ENCODE data around the gene BNIPL.

Gene BNIPL, protein sequence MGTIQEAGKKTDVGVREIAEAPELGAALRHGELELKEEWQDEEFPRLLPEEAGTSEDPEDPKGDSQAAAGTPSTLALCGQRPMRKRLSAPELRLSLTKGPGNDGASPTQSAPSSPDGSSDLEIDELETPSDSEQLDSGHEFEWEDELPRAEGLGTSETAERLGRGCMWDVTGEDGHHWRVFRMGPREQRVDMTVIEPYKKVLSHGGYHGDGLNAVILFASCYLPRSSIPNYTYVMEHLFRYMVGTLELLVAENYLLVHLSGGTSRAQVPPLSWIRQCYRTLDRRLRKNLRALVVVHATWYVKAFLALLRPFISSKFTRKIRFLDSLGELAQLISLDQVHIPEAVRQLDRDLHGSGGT
- 0.39 to 3.7 (median 0.95) reads per million in 9 experiments for total RNA-seq

DNA sequence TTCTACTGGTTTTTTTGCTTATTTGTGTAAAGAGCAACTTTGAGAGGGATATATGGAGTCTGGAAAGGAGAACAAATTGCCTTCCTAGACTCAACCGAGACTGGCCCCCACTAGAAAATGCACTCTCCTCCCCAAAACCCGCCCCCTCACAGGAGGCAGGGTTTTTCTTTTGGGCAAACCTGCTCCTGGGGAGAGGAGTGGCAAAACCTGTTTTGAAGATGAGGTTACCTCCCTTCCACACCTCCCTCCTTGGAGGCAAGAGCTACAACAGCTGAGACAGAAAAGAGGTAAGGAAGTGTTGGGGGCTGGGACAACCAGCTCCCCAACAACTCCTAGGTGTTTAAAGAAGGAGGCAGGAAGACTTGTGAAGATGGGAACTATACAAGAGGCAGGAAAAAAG, at the start of gene BNIPL:
BNIPL (plus strand) TSS at position 231 of the 400 bp plus-strand sequence; CDS start at position 371, 140 bp downstream.
- no peaks in the 10 kb centered on the region for H3K9me3 Mint-ChIP-seq
- DNase-seq (no peak), ATAC-seq (replicated peaks) (no peak)
- H3K27me3 Mint-ChIP-seq = no peaks in the 10 kb centered on the region
- H3K4me1 Mint-ChIP-seq (ENCODE audit: low read depth in 2 of 2) = peaks cover 3% of the 10 kb centered on the region in 2 donors
- H3K27ac Mint-ChIP-seq = peak within 1 kb of the TSS; percentile 67 to 82
- peaks cover 16% of the 10 kb centered on the region for H3K36me3 Mint-ChIP-seq (ENCODE audit: insufficient read depth)
- H3K4me3 Mint-ChIP-seq = no peak within 1 kb of the TSS

DNA sequence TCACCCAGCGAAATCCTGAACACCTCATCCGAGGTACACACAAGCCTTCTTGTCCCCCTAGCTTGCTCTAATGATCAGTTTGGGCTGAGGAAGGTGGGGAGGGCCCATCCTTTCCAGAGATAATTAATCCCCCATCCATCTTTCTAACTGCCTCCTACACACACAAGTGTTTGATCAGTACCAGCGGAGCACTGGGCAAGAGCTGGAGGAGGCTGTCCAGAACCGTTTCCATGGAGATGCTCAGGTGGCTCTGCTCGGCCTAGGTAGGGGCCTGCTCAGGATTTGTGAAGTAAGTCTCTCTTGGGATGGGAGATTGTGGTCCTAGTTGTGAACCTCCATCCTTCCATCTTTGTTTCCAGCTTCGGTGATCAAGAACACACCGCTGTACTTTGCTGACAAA, 48.5 kb upstream of the BNIPL start:
- no peak for DNase-seq
- no peaks in the 10 kb centered on the region for H3K36me3 Mint-ChIP-seq (ENCODE audit: insufficient read depth)
- H3K9me3 Mint-ChIP-seq = no peaks in the 10 kb centered on the region
- H3K4me3 Mint-ChIP-seq = no peak overlapping the region
- H3K27me3 Mint-ChIP-seq = no peaks in the 10 kb centered on the region
- H3K27ac Mint-ChIP-seq = no peak overlapping the region
- ATAC-seq (replicated peaks) = no peak
- no peaks in the 10 kb centered on the region for H3K4me1 Mint-ChIP-seq (ENCODE audit: low read depth in 2 of 2)

DNA sequence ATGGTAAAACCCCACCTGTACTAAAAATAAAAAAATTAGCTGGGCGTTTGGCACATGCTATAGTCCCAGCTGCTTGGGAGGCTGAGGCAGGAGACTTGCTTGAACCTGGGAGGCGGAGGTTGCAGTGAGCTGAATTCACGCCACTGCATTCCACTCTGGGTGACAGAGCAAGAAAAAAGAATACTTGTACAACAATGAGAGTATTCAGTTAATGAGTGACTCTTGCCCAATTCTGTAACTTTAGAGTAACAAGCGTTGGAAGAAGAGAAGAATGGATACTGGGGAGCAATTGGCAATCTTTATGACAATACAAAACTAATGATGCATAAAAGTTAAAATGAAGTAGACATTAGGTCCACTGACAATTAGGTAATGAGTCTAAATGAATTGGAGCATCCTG, 43.8 kb upstream of the BNIPL start:
- ATAC-seq (replicated peaks) = no peak
- Mint-ChIP-seq H3K27ac (no peak overlapping the region), H3K27me3 (peaks cover 0 to 8% of the 10 kb centered on the region in 2 donors), H3K9me3 (no peaks in the 10 kb centered on the region), H3K4me3 (no peak overlapping the region), H3K4me1 (ENCODE audit: low read depth in 2 of 2) (peaks cover 4 to 5% of the 10 kb centered on the region in 2 donors), H3K36me3 (ENCODE audit: insufficient read depth) (no peaks in the 10 kb centered on the region)
- no peak for DNase-seq

DNA sequence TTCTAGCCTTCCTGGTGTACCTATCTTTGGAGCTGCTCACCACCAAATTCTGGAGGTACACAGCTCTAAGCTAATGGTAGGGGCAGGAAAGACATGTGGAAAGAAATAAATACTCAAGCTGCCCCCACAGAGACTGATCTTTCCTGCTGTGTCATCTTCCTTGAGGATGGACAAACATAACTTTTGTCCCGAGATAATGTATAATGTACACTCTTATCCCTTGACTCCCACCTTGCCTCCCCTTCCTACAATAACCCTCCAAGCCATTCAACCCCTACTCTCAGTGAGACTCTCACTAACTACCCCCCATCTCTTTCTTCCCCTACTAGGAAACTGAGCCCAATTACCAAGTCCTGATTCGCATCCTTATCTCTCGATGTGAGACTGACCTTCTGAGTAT, 42.1 kb upstream of the BNIPL start:
- no peak overlapping the region for H3K4me3 Mint-ChIP-seq
- H3K36me3 Mint-ChIP-seq (ENCODE audit: insufficient read depth) = no peaks in the 10 kb centered on the region
- peaks cover 4 to 5% of the 10 kb centered on the region in 2 donors for H3K4me1 Mint-ChIP-seq (ENCODE audit: low read depth in 2 of 2)
- DNase-seq (no peak), ATAC-seq (replicated peaks) (no peak)
- H3K9me3 Mint-ChIP-seq = no peaks in the 10 kb centered on the region
- H3K27ac Mint-ChIP-seq = no peak overlapping the region
- H3K27me3 Mint-ChIP-seq = peaks cover 0 to 8% of the 10 kb centered on the region in 2 donors

DNA sequence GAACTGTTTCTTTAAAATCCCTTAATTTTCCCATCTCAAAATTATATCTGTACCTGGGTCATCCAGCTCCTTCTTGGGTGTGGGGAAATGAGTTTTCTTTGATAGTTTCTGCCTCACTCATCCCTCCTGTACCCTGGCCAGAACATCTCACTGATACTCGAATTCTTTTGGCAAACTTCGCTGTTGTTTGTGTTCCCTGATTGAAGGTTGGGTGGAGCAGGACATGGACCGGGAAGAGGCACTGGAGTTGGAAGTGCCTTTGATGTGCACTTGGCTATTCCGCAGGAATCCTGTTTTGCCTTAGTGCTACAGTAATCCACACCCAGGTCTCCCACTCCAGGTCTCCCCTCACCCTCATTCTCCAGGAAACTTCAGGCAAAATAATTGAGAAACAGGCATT, 40.9 kb upstream of the BNIPL start:
- no peaks in the 10 kb centered on the region for H3K9me3 Mint-ChIP-seq
- H3K27me3 Mint-ChIP-seq = peaks cover 0 to 8% of the 10 kb centered on the region in 2 donors
- peak overlapping the region; percentile 68 to 80 for H3K27ac Mint-ChIP-seq
- DNase-seq (no peak), ATAC-seq (replicated peaks) (no peak)
- peak overlapping the region; percentile 37 to 61 for H3K4me3 Mint-ChIP-seq
- H3K36me3 Mint-ChIP-seq (ENCODE audit: insufficient read depth) = no peaks in the 10 kb centered on the region
- H3K4me1 Mint-ChIP-seq (ENCODE audit: low read depth in 2 of 2) = peaks cover 4 to 5% of the 10 kb centered on the region in 2 donors

DNA sequence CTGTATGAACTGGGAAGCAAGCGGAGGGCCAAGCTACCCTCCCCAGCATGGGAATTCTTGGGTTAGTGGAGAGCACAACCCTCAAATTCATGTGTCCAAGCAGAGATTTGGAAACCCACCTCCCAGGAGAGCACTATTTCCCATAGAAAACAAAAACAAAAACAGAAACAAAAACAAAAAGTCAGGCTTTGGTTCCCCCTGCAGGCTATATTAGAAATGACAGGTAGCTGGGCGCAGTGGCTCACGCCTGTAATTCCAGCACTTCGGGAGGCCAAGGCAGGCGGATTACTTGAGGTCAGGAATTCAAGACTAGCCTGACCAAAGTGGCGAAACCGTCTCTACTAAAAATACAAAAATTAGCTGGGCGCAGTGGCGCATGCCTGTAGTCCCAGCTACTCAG, 40.5 kb upstream of the BNIPL start:
- Mint-ChIP-seq H3K9me3 (no peaks in the 10 kb centered on the region), H3K36me3 (ENCODE audit: insufficient read depth) (no peaks in the 10 kb centered on the region), H3K27ac (peak overlapping the region; percentile 68 to 80), H3K27me3 (peaks cover 0 to 8% of the 10 kb centered on the region in 2 donors), H3K4me3 (peak overlapping the region; percentile 37 to 61), H3K4me1 (ENCODE audit: low read depth in 2 of 2) (peaks cover 4 to 5% of the 10 kb centered on the region in 2 donors)
- DNase-seq = peak; percentile 28 to 52 (median 46)
- ATAC-seq (replicated peaks) = peak; percentile 54

DNA sequence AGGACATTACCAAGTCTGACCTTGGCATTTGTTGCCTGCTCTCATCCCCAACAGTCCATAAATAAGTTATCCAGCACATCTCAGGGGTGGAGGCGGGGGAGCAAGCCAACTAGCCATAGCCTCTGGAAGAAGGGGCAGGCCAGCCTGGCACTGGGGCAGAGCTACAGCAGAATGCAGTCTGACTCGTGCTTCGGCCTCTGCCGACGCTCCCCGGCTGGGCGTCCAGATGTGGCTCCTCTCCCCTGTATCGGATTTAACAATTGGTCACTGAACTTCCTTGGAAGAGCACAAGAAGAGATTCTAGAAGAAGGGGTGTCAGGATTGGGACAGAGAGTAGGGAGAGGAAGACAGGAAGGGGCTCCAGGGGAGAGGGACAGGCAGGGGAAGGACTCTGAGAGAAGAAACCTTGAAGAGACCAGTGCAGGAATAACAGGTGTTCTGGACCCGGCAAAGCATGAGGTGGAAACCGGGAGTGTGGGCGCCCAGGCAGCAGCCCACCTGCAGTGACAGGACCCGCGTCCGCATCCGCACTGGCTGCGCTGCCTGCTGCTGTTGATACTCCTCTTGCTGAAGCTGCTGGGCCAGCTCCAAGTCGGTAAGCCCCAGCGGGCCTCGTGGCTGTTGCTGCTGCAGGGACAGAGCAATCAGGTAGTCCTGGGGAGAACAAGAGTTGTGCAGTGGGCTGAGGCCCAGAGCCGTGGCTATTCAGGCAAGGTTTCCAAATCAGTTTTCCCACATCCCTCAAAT, 39.1 kb upstream of the BNIPL start:
- H3K27ac Mint-ChIP-seq = no peak overlapping the region
- DNase-seq (no peak), ATAC-seq (replicated peaks) (no peak)
- H3K27me3 Mint-ChIP-seq = peaks cover 0 to 8% of the 10 kb centered on the region in 2 donors
- no peaks in the 10 kb centered on the region for H3K36me3 Mint-ChIP-seq (ENCODE audit: insufficient read depth)
- peaks cover 4 to 5% of the 10 kb centered on the region in 2 donors for H3K4me1 Mint-ChIP-seq (ENCODE audit: low read depth in 2 of 2)
- H3K4me3 Mint-ChIP-seq = no peak overlapping the region
- no peaks in the 10 kb centered on the region for H3K9me3 Mint-ChIP-seq

DNA sequence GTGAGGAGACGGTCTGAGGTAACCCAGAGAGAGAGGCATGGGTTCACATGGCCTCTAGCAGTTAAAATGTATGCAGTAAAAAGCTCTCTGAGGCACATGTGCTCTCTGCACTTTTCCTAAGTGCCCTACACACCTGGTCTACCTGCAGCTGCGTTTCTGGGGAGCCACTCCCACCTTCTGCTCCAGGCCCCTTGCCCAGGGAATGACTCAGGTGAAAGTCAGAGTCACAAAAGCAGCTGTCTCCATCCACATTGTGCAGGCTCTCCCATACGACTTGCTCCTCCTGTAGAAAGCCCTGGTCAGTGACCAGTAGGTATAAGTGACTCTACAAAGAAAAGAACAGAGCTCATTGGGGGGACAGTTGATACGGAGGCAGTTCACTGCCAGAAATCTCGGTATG, 38.4 kb upstream of the BNIPL start:
- Mint-ChIP-seq H3K4me1 (ENCODE audit: low read depth in 2 of 2) (peaks cover 9 to 10% of the 10 kb centered on the region in 2 donors), H3K27ac (no peak overlapping the region), H3K27me3 (peaks cover 0 to 8% of the 10 kb centered on the region in 2 donors), H3K9me3 (no peaks in the 10 kb centered on the region), H3K4me3 (no peak overlapping the region), H3K36me3 (ENCODE audit: insufficient read depth) (no peaks in the 10 kb centered on the region)
- ATAC-seq (replicated peaks) (no peak), DNase-seq (no peak)

DNA sequence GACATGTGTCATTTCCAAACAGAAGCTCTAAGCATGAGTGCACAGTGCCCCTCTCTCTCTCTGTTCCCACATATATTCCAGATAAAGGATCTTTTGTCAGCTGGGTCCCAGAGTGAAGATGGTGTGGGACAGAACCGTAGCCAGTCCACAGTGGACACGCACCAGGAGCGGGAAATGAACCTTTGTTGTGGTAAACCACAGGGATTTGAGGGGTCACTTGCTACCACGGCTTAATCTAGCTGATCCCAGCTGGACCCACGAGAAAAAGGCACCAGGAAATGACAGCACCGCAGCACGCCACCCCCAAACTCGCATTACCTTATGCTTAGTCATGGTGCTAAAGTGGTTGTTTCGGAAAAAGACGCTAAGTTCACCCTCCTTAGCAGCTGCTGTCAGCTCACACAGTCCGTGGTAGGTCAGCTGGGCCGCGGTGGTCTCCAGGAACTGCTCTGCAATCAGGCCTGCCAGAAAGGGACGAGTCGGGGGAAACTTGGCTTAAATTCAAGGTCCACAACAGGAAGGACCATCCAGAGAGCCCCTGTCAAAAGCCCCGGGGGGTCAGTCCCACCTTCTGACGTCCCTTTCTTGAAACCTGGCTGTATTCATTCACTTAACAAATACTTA, 37.2 kb upstream of the BNIPL start:
- no peak for ATAC-seq (replicated peaks)
- H3K4me1 Mint-ChIP-seq (ENCODE audit: low read depth in 2 of 2) = peaks cover 11 to 13% of the 10 kb centered on the region in 2 donors
- no peaks in the 10 kb centered on the region for H3K9me3 Mint-ChIP-seq
- H3K27ac Mint-ChIP-seq = no peak overlapping the region
- peaks cover 0 to 8% of the 10 kb centered on the region in 2 donors for H3K27me3 Mint-ChIP-seq
- no peaks in the 10 kb centered on the region for H3K36me3 Mint-ChIP-seq (ENCODE audit: insufficient read depth)
- no peak overlapping the region for H3K4me3 Mint-ChIP-seq
- DNase-seq = no peak

DNA sequence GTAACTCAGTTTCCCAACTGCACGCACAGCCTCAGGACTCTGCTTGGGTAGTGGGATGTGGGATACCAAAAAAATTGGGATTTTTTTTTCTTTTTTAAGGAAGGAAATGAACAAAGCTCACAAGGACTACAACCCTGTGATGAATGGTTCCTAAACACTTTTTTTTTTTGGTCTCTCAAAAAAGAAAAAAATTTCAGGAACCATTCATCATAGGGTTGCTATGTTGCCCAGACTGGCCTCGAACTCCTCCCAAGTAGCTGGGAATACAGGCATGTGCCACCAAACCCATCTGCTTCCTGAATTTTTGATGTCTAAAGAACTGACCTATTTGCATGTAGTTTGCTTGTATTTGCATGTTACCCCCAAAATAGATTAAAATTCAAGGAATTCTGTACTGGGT, 36.5 kb upstream of the BNIPL start:
- no peaks in the 10 kb centered on the region for H3K36me3 Mint-ChIP-seq (ENCODE audit: insufficient read depth)
- no peak overlapping the region for H3K4me3 Mint-ChIP-seq
- H3K9me3 Mint-ChIP-seq = no peaks in the 10 kb centered on the region
- no peak for DNase-seq
- no peak for ATAC-seq (replicated peaks)
- peaks cover 0 to 8% of the 10 kb centered on the region in 2 donors for H3K27me3 Mint-ChIP-seq
- no peak overlapping the region for H3K27ac Mint-ChIP-seq
- peaks cover 11 to 13% of the 10 kb centered on the region in 2 donors for H3K4me1 Mint-ChIP-seq (ENCODE audit: low read depth in 2 of 2)

DNA sequence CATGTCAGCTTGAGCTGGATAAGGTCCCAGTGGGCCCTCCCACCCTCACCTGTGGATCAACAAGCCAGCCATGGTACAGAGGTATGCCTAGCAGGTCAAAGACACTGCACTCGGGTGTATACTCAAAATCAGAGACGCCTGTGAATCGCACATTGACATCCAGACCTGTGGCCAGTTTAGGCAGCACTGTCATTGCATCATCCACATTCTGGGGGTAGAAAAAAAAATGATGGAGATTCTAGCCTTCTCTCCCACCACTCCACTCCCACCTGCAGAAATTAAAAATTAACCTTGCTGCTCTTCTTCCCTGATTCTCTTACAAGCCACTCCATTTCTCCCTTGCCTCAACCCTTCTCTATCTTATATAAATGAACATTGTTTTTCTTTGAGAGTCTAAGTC, 36.0 kb upstream of the BNIPL start:
- no peaks in the 10 kb centered on the region for H3K9me3 Mint-ChIP-seq
- no peak overlapping the region for H3K4me3 Mint-ChIP-seq
- no peak for ATAC-seq (replicated peaks)
- no peak overlapping the region for H3K27ac Mint-ChIP-seq
- H3K27me3 Mint-ChIP-seq = peaks cover 0 to 8% of the 10 kb centered on the region in 2 donors
- peaks cover 12 to 13% of the 10 kb centered on the region in 2 donors for H3K4me1 Mint-ChIP-seq (ENCODE audit: low read depth in 2 of 2)
- DNase-seq = no peak
- peaks cover 4% of the 10 kb centered on the region for H3K36me3 Mint-ChIP-seq (ENCODE audit: insufficient read depth)

DNA sequence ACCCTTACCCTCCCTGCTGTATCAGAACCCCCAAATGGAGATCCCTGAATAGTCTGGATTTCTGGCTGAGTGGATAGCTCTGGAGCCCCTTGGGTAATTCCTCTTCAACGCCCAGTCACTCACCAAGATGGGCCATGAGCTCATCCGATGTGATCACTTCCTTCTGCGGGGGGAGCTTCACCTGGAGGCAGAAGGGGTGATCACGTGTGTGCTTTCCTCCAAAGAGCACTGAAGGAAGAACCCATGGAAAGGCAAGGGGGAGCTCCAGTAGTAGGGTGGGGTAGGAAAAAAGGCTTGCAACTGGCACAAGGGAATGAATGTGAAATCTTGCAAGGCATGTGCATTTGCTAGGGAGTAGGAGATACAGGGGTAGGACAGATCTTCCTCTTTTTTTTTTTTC, 34.8 kb upstream of the BNIPL start:
- Mint-ChIP-seq H3K27ac (no peak overlapping the region), H3K27me3 (peaks cover 0 to 8% of the 10 kb centered on the region in 2 donors), H3K36me3 (ENCODE audit: insufficient read depth) (peaks cover 8% of the 10 kb centered on the region), H3K4me1 (ENCODE audit: low read depth in 2 of 2) (peaks cover 15 to 17% of the 10 kb centered on the region in 2 donors), H3K9me3 (no peaks in the 10 kb centered on the region), H3K4me3 (no peak overlapping the region)
- ATAC-seq (replicated peaks) (no peak), DNase-seq (no peak)

DNA sequence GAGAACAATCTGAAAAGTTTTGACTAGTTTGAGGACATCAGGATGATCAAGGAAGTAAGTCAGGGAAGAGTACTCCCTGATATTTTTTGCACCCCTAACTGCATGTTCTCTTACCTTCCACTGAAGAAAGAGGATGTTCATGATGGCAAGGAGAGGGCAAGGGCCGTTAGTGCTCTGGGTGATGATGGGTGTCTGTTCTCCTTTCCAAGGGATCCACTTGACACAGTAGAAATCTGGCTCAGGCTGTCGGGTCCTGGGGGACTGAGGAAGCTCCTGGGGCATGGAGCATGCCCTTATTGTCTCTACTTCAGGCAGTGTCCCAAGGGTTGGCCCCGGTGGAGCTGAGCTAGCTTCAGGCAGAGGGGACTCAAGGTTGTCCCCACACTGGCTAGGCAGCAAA, 34.3 kb upstream of the BNIPL start:
- H3K4me1 Mint-ChIP-seq (ENCODE audit: low read depth in 2 of 2) = peaks cover 20% of the 10 kb centered on the region in 2 donors
- H3K27ac Mint-ChIP-seq = no peak overlapping the region
- H3K4me3 Mint-ChIP-seq = no peak overlapping the region

More for the DNA sequence above, 34.3 kb upstream of the BNIPL start:
- no peak for DNase-seq
- Mint-ChIP-seq H3K9me3 (no peaks in the 10 kb centered on the region), H3K27me3 (peaks cover 0 to 5% of the 10 kb centered on the region in 2 donors), H3K36me3 (ENCODE audit: insufficient read depth) (peaks cover 8% of the 10 kb centered on the region)
- ATAC-seq (replicated peaks) = no peak

All from effector memory CD8-positive, alpha-beta T cell (primary cell).